Neural crest cell (in vitro differentiated cells): ENCODE measurements around the gene TGM1. TPM values are rescaled to one million over a fixed set of nuclear protein-coding genes. Genes with fewer than 3 reads are reported as not detected.
"Not testable (repeated sequence)": the region's sequence is repeated elsewhere in the genome, so short reads cannot be mapped to it uniquely, and the experiment has no call there.

Experiments used
- DNase-seq: peaks from one replicate; pipeline ENCODE4 v3.0.0; 2021; ENCODE audit warnings: low read depth, mixed read lengths, low spot score
- H3K27ac Mint-ChIP-seq: one replicate; pipeline ENCODE4 v1.8.0; 2021; ENCODE audit warnings: mild to moderate bottlenecking, mixed read lengths; ENCODE audit not compliant: unreplicated experiment
- H3K27me3 Mint-ChIP-seq: 2 replicates; pipeline ENCODE4 v1.8.0; 2021; ENCODE audit warnings: low read depth, mild to moderate bottlenecking, mixed read lengths
- H3K36me3 Mint-ChIP-seq: 2 replicates; pipeline ENCODE4 v1.8.0; 2021; ENCODE audit warnings: low read depth, mild to moderate bottlenecking, mixed read lengths
- H3K4me1 Mint-ChIP-seq: 2 replicates; pipeline ENCODE4 v1.8.0; 2021; ENCODE audit warnings: mixed read lengths
- H3K4me3 Mint-ChIP-seq: one replicate; pipeline ENCODE4 v1.8.0; 2021; ENCODE audit warnings: mild to moderate bottlenecking, mixed read lengths
- H3K9me3 Mint-ChIP-seq: 2 replicates; pipeline ENCODE4 v1.8.0; 2021; ENCODE audit warnings: mixed read lengths
- total RNA-seq: library from RNA; stranded (reverse); gene quantifications from 2 replicates; pipeline ENCODE4 v1.2.1, GENCODE V29; 2021
- TF ChIP-seq, protein P1 (sequence below): fragments of 200-600 bp; sonication (generic); conservative IDR thresholded peaks from 2 replicates; pipeline ENCODE4 v1.5.0; 2021; ENCODE audit warnings: antibody characterized with exemption, mild to moderate bottlenecking

The TGM1 gene
- total RNA-seq, 1 donor from 2014 or later, result 4.5 TPM

DNA sequence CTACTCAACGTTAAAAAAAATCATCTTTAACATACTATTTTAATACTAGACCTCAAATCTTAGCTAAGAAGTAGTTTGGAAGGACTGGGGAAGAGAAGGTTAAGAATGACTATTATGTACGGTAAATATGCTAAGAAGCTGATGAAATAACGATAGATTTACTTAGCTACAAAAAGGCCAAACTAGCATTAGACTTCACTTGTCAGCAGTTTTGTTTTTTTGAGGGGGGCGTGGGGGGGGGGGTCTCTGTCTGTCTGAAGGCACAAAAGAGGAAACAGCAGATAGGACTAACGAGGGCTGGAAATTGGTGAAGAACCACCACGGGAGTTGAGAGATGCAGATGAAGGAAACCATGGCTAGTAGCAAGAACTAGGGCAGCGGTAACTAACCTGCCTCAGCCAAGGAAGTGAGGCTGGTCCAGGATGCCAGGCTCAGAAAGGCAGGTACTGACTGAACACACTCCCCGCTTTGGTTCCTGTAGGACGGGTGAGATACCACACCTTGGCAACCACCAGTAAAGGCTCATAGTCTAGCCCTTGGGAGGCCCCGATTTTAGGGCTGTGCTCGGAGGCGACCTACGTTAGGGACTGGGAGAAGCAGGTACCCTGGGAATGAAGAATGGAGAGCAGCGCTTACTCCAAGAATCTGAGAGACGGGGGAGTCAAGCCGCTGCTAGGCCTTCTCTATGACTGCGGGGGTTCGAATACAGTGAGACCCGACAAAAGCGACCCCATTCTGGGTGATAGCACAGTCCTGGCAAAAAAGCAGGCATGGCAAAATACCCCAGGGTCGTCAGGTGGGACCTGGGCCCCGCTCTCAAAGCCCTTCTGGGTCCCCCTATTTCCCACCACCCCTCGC is 31.5 kb downstream of the TGM1 start:
- Mint-ChIP-seq H3K27ac (peak overlapping the region; percentile 94), H3K36me3 (no peaks in the 10 kb centered on the region), H3K9me3 (no peaks in the 10 kb centered on the region), H3K4me1 (peaks cover 46% of the 10 kb centered on the region), H3K4me3 (peak overlapping the region; percentile 92), H3K27me3 (no peaks in the 10 kb centered on the region)
- TF ChIP-seq, protein P1, sequence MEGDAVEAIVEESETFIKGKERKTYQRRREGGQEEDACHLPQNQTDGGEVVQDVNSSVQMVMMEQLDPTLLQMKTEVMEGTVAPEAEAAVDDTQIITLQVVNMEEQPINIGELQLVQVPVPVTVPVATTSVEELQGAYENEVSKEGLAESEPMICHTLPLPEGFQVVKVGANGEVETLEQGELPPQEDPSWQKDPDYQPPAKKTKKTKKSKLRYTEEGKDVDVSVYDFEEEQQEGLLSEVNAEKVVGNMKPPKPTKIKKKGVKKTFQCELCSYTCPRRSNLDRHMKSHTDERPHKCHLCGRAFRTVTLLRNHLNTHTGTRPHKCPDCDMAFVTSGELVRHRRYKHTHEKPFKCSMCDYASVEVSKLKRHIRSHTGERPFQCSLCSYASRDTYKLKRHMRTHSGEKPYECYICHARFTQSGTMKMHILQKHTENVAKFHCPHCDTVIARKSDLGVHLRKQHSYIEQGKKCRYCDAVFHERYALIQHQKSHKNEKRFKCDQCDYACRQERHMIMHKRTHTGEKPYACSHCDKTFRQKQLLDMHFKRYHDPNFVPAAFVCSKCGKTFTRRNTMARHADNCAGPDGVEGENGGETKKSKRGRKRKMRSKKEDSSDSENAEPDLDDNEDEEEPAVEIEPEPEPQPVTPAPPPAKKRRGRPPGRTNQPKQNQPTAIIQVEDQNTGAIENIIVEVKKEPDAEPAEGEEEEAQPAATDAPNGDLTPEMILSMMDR, result no peak
- DNase-seq, result no peak

DNA sequence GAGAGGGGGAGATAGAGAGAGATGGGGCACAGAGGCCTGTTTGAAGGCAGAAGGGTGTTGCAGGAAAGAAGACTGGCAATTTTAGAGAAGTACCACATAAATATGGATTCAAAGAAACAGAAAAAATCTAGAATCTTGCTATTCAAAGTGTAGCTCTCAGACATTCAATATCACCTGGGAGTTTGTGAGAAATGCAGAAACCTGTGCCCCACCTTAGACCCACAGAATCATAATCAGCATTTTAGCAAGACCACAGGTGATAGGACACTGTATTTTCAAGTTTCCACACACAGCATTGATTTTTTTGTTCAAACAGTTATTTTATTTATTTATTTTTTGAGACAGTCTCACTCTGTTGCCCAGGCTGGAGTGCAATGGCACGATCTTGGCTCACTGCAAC is 34.1 kb downstream of the TGM1 start:
- H3K4me3 Mint-ChIP-seq, result peak overlapping the region; percentile 15
- no peaks in the 10 kb centered on the region for H3K9me3 Mint-ChIP-seq
- H3K27me3 Mint-ChIP-seq, result no peaks in the 10 kb centered on the region
- H3K4me1 Mint-ChIP-seq, result peaks cover 35% of the 10 kb centered on the region
- DNase-seq, result no peak
- H3K36me3 Mint-ChIP-seq, result no peaks in the 10 kb centered on the region
- TF ChIP-seq, protein P1, result no peak
- H3K27ac Mint-ChIP-seq, result no peak overlapping the region

DNA sequence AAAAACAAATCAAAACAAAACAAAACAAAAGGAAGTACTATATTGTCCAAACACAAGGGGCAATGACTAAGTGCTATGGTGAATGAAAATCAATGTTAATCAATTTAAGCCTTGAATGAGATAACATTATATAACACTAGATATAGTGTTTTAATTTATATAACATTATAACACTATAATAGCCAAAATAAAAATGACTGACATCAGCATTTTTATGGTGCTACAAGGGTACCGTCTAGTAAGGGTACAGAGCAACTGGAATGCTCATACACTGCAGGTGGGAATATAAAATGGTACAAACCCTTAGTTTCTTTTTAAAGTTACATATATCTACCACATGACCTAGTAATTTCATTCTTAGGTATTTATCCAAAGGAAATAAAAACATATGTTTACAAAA is 36.5 kb downstream of the TGM1 start:
- Mint-ChIP-seq H3K4me1 (peaks cover 12% of the 10 kb centered on the region), H3K4me3 (no peak overlapping the region), H3K36me3 (no peaks in the 10 kb centered on the region), H3K27ac (no peak overlapping the region), H3K27me3 (no peaks in the 10 kb centered on the region), H3K9me3 (no peaks in the 10 kb centered on the region)
- TF ChIP-seq, protein P1, result no peak
- DNase-seq, result no peak

DNA sequence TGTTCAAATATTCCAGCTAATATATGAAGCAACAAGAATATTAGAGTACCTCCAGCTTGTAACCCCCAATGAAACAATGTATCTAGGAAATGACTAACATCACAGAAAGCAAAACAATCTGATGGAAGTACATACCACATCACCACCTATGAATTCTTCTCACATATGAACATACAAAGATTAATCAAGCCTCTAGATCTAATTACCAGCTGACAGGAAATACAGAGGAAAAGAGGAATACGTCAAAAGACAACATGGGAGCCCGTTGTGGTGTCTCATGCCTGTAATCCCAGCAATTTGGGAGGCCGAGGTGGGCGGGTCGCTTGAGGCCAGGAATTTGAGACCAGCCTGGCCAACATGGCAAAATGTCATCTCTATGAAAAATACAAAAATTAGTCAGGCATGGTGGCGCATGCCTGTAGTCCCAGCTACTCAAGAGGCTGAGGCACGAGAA is 38.3 kb downstream of the TGM1 start:
- Mint-ChIP-seq H3K27ac (no peak overlapping the region), H3K36me3 (no peaks in the 10 kb centered on the region), H3K27me3 (no peaks in the 10 kb centered on the region), H3K4me3 (peak overlapping the region; percentile 6), H3K9me3 (no peaks in the 10 kb centered on the region), H3K4me1 (peaks cover 5% of the 10 kb centered on the region)
- TF ChIP-seq, protein P1, result no peak
- no peak for DNase-seq

DNA sequence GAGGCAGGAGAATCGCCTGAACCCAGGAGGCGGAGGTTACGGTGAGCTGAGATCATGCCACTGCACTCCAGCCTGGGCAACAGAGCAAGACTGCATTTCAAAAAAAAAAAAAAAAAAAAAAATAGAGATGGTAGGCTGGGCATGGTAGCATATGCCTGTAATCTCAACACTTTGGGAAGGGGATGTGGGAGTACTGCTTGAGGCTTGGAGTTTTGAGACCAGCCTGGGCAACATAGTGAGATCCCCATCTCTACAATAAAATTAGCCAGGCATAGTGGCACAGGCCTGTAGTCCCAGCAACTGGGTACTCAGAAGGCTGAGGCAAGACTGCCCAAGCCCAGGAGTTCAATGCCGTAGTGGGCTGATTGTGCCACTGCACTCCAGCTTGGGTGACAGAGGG is 40.0 kb downstream of the TGM1 start:
- H3K27ac Mint-ChIP-seq, H3K4me3 Mint-ChIP-seq, H3K4me1 Mint-ChIP-seq, H3K36me3 Mint-ChIP-seq, DNase-seq, H3K27me3 Mint-ChIP-seq, H3K9me3 Mint-ChIP-seq: not testable (repeated sequence)

DNA sequence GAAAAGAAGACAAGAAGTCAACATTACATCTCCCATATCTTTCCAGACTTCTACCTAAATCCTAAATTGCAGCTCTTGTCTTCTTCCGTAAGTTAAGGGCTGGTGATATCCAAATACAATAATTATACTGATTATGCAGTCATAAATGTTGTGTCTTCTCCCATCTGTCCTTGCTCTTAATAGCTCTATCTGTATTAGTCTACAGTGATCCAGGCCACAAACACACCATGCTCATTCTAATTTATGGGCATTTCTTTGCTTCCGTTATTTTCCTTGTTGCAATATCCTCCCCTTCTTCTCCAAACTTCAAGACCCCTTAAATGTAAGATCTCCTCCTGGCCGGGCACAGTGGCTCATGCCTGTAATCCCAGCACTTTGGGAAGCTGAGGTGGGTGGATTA is 43.5 kb downstream of the TGM1 start:
- Mint-ChIP-seq H3K9me3 (no peaks in the 10 kb centered on the region), H3K36me3 (peaks cover 2% of the 10 kb centered on the region), H3K27me3 (no peaks in the 10 kb centered on the region), H3K4me3 (no peak overlapping the region), H3K4me1 (peaks cover 12% of the 10 kb centered on the region), H3K27ac (no peak overlapping the region)
- TF ChIP-seq, protein P1, result no peak
- DNase-seq, result no peak
